ENCODE measurements around the gene RS1.

Gene RS1

DNA sequence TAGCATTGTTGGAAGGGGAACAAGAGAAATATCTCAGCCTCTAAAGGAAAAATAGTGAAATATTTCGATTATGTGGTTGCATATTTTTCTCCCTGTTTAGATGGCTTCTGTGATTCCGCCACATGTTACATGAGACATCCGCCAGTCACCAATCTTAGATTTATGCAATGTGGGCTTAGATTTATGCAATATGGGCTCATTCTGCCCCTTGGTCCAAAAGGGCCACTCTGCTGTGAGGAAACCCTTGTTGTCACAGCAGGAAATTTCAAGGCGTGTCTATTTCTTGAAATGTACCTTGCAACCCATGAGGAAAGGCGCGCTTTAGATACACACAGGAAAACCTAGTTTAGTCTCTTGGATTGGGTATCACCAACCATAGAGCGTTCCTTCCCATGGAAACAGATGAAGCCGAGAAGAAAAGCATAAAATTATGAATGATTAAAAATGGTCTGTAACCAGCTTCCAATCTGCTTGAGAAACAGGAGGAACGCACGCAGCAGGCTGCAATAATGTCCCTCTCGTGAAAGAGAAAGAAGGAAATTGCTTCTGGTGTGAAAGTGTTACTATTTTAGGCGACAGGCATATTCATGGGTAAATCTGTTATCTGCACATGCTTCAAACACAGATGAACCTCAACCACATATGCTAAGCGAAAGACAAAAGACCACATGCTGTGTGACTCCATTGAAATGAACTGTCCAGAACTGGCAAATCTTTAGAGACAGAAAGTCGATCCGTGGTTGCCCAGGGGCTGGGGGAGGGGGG, 3.7 kb downstream of the RS1 start:
- DNase-seq: no peak

GRCh38 chrX:18666614-18667013, 5.3 kb downstream of the RS1 start:
- no peak for DNase-seq

- DNase-seq: no peak
These were observed 7.0 kb downstream of the RS1 start for GRCh38 chrX:18664947-18665346.

- no peak for DNase-seq
These were observed 10.6 kb downstream of the RS1 start for GRCh38 chrX:18661273-18661672.

DNA sequence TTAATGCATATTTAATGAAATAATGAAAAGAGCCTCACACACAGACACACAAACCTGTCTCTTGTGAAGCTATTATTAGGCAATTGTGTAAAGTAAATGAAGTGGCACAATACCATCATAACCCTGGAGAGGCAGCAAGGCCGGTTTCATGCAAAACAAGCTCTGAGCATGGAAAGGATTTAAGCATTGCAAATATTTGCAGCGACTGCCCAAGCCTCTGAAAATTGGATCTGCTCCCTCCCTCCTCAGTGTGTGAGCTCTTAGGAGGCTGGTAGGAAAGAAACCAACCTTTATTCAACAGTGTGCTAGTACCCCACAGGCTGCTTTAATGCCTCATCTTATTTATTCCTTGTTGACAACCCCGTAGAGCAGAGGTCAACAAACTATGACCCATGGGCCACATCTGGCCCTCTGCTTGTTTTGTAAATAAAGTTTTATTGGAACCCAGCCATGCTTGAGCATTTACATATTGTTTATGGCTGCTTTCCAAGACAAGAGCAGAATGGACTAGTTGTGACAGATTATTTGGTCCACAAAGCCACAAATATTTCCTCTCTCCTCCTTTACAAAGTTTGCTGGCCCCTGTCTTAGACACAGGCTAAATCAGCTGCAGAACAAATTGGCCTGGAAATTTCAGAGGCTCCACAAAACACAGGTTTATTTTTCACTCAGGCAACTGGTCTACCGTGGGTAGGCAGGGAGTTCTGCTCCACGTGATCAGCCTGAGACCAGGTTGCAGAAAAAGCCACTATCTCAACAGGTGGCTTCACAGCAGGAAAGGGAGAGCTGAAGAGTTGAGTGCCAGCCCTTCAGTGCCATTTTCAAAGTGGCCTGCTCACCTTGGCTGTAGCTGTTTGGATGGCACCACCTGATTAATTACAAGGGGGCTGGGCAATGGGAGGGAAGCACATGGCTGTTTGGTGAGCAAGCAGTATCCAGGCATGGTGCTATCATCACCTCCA, 16.8 kb downstream of the RS1 start:
- DNase-seq: no peak

GRCh38 chrX:18652636-18653035, 19.3 kb downstream of the RS1 start:
- DNase-seq: no peak

- no peak for DNase-seq
These were observed 21.2 kb downstream of the RS1 start for GRCh38 chrX:18650662-18651061.

DNA sequence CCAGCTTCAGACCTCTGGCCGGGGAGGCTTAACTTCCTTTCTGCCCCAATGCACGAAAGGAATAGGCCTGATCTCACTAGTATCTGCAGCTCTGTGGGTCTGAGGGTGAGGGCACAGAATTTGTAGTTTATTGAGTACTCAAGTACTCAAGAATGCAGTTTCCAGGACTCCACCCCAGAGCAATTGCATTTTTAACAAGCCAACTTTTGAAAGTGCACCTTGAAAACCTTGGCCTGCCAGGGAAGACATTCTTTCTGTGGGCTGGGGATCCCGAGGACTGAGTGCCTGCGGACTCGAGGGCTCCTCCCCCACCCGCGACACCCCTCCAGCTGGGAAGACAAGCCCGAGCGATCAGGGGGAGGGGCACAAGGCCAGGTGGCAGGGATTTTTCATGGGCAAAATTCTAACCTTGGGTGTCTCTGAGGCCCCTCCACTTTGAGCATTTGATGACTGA, 22.4 kb downstream of the RS1 start:
- DNase-seq: no peak

DNA sequence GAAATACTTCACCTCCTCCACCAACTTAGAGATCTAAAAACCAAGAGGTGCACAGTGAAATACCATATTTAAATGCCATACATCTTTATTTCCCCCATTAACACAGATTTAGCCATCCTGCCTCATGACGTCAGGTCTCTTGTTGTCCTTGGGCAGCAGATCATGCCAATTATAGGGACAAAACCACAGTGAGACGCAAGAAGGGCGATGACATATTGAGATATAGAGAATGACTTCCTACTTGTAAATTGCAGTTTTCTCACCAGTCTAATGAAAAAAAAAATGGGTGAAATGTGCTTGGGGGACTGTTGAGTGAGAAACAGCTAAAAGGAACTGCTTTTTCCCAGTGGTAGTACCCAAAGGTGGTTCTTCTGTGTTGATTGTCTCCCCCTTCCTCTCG, 24.3 kb downstream of the RS1 start:
- no peak for DNase-seq

DNA sequence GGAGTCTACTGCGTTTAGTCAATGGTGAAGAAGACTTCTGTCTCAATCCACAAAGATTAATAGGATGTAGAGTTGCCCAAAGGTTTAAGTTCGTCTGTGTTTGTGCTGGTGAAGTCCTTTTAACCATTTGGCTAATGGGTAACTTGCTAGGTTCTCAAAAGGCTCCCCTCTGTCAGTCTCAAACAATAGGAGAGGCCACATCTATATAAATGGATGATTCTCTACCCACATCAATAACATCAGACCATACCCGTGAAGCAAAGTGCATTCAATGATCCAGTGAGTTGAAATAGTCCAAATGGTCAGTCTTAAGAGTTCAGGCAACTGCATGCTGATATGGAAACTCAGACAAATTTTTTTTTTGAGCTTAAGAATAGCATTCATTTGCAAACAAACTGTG, 28.1 kb downstream of the RS1 start:
- no peak for DNase-seq

DNA sequence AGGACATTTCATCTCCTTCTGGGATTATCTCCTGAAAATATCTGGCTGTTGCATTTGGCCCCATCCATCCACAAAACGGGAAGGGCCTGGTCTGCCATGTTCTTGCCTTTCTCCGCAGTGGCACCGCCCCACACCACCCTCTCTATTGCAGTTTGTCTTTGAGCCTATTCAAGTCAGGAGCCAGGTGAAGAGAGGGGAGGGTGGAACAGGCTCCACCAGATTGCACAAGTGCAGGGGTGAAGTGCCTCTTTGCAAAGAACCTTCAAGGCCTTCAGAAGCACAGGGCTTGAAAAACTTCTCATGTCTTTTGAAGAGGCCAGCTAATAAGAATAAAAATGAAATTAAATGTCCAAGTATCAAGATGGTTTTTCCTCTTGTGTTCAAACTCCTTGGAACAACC, 28.7 kb downstream of the RS1 start:
- DNase-seq: no peak

DNA sequence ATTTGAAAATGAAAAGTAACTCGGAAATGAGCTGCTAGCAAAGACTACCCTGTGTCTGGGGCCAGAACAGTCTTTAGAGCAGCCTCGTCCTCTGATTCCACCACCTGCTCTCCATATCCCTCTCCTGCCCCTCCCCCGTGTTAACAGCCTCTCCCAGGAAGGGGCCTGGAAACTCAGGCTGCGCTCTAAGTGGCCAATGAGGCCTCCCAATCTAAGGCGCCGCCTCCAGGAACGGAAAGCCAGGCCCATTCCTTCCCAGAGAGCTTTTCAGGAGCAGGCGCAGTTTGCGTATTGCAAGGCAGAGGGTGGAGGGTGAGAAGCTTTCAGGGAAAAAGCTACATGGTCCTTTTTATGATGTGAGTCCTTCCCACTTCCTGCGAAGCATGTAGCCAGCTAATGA, 31.2 kb downstream of the RS1 start:
- DNase-seq: no peak

DNA sequence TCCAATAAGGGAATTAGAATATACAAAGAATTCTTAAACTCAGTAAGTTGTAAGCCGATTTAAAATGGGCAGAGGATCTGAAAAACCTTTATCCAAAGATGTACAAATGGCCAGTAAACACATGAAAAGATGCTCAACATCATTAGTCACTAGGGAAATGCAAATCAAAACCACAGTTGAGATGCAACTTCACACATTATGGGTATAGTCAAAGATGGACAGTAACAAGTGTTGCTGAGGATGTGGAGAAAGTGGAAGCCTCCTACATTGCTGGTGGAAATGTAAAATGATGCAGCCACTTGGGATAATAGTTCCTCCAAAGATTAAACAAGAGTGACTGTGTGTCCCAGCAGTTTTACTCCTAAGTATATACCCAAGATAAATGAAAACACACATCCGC, 32.6 kb downstream of the RS1 start:
- no peak for DNase-seq

GRCh38 chrX:18638398-18638797, 33.5 kb downstream of the RS1 start:
- no peak for DNase-seq

DNA sequence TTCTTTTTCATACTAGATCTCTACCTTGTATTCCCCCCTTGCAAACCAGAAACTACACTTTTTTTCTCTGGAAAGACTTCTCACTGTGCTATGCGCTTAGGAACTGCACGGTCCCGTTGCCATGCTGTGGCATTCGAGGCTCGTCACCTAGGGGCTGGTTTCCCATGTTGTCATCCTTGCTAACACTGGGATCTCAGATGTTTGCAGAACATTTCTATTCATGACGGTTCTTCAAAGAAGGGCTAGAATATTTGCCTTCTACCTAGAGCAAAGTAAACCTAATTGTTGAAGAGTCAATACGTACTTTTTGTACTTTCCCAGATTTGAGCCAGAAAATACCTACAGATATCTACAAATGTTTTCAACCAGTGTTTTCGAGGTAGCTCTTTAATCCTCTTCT, 41.0 kb downstream of the RS1 start:
- DNase-seq: no peak

- DNase-seq: no peak
These were observed 47.3 kb downstream of the RS1 start for GRCh38 chrX:18624599-18624998.

GRCh38 chrX:18620349-18620748, 51.6 kb downstream of the RS1 start:
- DNase-seq: no peak

- DNase-seq: no peak
These were observed 52.6 kb downstream of the RS1 start for GRCh38 chrX:18619288-18619687.

DNA sequence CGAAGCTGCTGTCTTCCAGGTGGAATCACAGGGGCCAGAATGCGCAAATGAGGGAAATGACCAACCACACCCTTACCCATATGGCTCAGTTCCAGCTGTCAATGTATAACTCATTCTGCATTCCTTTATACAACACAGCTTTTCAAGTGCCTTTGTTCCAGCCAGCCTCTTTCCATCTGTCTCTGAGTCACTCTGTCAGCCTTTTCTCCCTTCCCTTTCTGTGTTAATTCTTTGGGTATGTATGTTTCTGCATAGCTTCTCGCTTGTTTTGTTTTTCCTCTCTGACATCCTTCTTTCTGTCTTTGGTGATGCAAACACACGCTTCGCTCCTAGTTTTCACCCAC, 54.5 kb downstream of the RS1 start:
- no peak for DNase-seq

- DNase-seq: no peak
These were observed 55.1 kb downstream of the RS1 start for GRCh38 chrX:18616688-18617406.

GRCh38 chrX:18613930-18614639, 57.8 kb downstream of the RS1 start:
- DNase-seq: no peak

DNA sequence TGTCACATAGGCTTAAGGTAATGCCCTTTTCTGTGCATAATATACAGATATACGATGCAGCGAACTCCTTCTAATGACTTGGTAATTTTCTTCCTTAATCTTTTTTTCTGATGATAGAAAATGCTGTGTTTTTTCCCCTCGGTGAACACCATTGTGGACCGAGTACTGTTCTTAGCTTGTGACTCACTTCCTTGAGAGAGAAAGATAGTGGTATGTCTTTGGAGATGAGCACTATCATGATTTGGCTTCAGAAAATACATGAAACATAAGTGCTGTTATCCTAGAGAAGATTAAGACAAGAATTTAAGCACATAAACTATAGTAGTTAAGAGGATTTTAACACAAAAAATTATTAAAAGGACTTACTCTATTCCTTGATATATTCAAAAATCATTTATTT, 63.9 kb downstream of the RS1 start:
- DNase-seq: no peak

DNA sequence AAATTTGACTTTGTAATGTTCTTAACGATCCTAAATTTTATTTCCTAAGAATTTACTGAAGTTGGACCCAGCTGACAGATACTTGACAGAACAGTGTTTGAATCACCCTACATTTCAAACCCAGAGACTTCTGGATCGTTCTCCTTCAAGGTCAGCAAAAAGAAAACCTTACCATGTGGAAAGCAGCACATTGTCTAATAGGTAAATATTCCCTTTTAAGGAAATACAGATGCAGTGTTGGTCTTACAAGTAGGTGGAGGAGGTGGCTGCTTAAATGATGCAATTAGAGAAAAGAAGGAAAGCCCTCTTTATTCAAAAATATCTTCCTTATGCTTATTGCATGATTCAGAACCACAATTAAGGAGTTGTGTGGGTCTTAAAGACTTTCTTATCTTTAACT, 73.5 kb downstream of the RS1 start:
- no peak for DNase-seq
